Measurements from ENCODE around the gene NEK6.

NEK6 gene

DNA sequence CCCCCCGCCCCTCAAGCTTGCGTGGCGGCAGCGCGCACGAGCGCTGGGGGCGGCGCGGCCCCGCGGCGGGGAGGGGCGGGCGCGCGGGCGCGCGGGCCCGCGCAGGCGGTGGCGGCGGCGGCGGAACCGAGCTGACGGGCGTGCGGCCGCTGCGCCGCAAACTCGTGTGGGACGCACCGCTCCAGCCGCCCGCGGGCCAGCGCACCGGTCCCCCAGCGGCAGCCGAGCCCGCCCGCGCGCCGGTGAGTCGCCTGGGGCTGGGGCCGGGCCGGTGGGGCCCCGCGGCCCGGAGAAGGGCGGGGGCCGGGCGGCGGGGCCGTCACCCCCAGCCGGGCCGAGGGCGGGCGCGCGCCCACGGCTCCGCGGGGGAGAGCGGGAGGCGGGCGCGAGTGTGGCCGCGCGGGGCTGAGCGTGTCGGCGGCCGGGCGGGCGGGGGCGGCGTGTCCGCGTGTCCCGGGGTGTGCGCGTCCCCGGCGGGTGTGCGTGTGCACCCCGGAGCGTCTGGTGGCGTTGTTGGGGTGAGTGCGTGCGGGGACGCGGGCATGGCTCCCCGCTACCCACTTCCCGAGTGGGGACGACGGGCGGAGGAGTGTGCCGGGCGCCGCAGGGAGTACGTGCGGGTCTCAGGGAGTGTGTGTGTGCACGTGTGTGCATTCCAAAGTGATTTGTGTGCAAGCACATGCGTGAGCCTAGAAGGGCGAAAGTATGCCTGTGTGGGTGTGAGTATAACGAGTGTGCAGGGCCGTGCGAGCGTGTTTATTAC lies at the start of gene NEK6:
Gene NEK6 (plus strand): TSS at position 106 of the 763 bp plus-strand sequence. CDS start 44,016 bp downstream, outside the sequence.
- no peaks in the 10 kb centered on the region for H3K9me3 ChIP-seq (ENCODE audit: control insufficient read depth, insufficient read depth, low read length)
- H3K36me3 ChIP-seq (ENCODE audit: insufficient read depth, low read length) = no peaks in the 10 kb centered on the region; the same call in 1 of the 2 replicates
- H3K4me1 ChIP-seq (ENCODE audit: insufficient read depth, low read length) = peaks cover 34% of the 10 kb centered on the region
- H3K9ac ChIP-seq (ENCODE audit: low read depth, low read length) = peak within 1 kb of the TSS; percentile 85

DNA sequence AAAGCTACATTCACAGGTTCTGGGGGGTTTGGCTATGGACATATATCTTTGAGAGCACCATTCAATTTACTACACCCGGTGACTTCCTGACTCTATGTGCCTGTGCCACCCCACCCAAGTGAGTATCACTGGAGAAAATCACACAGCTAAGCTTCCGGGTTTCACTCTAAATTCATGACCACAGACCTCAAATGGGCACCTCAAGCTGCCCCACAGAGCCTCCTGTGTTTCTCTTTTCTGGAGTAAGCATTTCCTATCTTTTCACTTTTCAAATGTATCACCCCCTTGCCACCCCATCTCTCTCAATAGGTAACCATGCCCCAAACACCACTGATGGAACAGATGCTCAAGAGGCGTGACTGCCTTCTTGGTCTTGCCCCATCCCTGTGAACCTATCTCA lies 49.2 kb upstream of the NEK6 start:
- no peaks in the 10 kb centered on the region for H3K36me3 ChIP-seq (ENCODE audit: insufficient read depth, low read length)
- H3K9me3 ChIP-seq (ENCODE audit: control insufficient read depth, insufficient read depth, low read length) = no peaks in the 10 kb centered on the region
- H3K4me1 ChIP-seq (ENCODE audit: insufficient read depth, low read length) = peaks cover 14% of the 10 kb centered on the region
- H3K9ac ChIP-seq (ENCODE audit: low read depth, low read length) = no peak overlapping the region

DNA sequence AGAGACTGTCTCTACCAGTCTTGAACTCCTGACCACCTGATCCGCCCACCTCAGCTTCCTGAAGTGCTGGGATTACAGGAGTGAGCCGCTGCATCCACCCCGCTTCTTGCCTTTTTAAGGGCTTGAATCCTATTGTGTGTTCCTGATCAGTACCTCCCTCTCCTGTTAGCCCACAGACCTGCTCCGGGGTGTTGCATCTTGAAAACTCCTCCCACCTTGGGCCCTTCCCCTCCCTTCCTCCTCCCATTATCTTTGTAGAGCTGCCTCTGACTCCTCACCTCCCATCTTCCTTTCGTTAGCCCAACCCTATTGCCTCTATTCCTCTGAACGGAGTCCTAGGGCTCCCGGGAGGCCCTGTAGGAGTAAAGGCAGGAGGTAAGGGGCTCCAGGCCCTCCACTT lies 48.5 kb upstream of the NEK6 start:
- Histone ChIP-seq H3K4me1 (ENCODE audit: insufficient read depth, low read length) (peaks cover 14% of the 10 kb centered on the region), H3K36me3 (ENCODE audit: insufficient read depth, low read length) (no peaks in the 10 kb centered on the region), H3K9me3 (ENCODE audit: control insufficient read depth, insufficient read depth, low read length) (no peaks in the 10 kb centered on the region), H3K9ac (ENCODE audit: low read depth, low read length) (no peak overlapping the region)

DNA sequence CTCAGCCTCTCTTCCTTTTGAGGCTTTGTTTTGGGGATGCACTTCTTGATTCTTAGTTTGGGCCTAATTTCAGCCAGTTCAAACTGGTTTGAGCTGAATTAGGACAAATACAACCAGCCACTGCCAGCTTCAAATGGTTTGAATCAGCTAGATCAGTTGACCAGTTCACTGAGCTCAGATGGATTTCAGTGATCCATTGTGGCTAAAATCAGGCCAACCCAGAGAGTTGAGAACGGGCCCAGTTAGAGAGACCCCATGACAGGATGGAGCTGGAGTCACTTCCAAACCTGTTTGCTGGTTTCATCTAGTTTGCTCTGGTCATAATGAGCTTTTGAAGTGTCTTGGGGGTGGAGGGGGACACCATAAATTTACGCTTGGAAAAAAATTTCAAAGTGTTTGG lies 48.0 kb upstream of the NEK6 start:
- Histone ChIP-seq H3K9me3 (ENCODE audit: control insufficient read depth, insufficient read depth, low read length) (no peaks in the 10 kb centered on the region), H3K4me1 (ENCODE audit: insufficient read depth, low read length) (peaks cover 14% of the 10 kb centered on the region), H3K36me3 (ENCODE audit: insufficient read depth, low read length) (no peaks in the 10 kb centered on the region), H3K9ac (ENCODE audit: low read depth, low read length) (no peak overlapping the region)

DNA sequence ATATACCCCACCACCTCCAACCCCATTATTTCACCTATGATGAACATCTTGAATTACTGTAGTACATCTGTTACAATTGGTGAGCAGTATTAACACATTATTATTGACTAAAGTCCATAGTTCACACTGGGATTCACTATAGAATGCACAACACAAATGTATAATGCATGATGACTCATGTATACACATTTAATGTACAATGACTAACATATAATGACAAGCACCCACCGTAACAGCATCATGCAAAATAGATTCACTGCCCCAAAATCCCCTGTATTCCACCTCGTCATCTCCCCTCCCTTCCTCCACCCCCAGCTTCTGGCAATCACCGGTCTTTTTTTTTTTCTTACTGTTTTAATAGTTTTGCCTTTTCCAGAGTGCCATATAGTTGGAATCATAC lies 47.1 kb upstream of the NEK6 start:
- no peaks in the 10 kb centered on the region for H3K36me3 ChIP-seq (ENCODE audit: insufficient read depth, low read length)
- H3K9ac ChIP-seq (ENCODE audit: low read depth, low read length) = no peak overlapping the region
- peaks cover 14% of the 10 kb centered on the region for H3K4me1 ChIP-seq (ENCODE audit: insufficient read depth, low read length)
- H3K9me3 ChIP-seq (ENCODE audit: control insufficient read depth, insufficient read depth, low read length) = no peaks in the 10 kb centered on the region

DNA sequence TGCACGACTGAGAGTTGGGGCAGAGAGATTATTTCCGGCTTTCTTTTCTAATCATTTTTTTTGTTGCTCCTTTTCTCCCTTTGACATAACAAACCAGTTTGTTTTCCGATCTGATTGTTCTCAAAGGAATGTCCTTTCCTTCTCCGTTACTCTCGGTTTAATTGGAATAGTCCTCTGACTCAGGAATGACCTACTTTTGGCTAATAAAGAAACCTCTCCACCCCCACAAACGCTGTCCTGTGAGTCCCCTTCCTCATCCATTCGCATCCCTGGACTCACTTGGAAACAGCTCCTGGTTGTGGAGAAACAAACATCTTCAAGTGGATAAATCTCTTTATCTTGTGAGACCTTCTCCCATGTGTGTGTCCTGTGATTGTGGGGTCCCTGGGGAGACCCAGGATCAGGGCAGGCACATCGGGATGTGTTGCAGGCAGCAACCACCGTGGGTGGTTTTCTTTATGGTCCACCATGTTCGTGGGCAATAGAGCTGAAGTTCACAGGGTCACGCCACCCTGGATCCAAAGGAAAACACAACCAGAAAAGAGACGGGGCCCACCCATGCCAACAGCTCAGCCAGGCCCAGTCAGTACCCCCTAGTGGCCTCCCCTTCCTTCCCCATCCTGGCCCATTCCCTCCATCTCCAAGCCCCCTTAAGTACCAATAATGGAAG lies 45.2 kb upstream of the NEK6 start:
- Histone ChIP-seq H3K9ac (ENCODE audit: low read depth, low read length) (no peak overlapping the region; the same call in 1 of the 2 replicates), H3K9me3 (ENCODE audit: control insufficient read depth, insufficient read depth, low read length) (no peaks in the 10 kb centered on the region), H3K36me3 (ENCODE audit: insufficient read depth, low read length) (no peaks in the 10 kb centered on the region), H3K4me1 (ENCODE audit: insufficient read depth, low read length) (peaks cover 14% of the 10 kb centered on the region)

DNA sequence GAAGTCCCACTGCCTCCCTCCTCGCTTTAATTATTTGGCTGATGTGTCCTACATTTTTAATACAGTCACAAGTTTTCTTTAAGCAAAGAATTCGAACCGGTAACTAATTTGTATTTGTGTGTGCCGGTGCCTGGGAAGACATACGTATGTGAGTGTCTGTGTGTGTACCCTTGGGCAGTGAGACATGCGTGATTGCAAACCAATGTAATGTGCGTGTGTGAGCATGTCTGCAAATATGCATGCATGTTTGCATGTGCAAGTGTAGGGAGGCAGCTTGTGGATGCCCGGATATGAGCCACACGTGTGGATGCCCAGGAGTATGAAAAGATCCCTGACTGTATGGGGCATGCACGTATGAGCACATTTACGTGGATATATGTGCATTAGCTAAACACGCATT lies 44.4 kb upstream of the NEK6 start:
- peaks cover 14% of the 10 kb centered on the region for H3K4me1 ChIP-seq (ENCODE audit: insufficient read depth, low read length)
- H3K9ac ChIP-seq (ENCODE audit: low read depth, low read length) = no peak overlapping the region
- no peaks in the 10 kb centered on the region for H3K36me3 ChIP-seq (ENCODE audit: insufficient read depth, low read length)
- H3K9me3 ChIP-seq (ENCODE audit: control insufficient read depth, insufficient read depth, low read length) = no peaks in the 10 kb centered on the region

DNA sequence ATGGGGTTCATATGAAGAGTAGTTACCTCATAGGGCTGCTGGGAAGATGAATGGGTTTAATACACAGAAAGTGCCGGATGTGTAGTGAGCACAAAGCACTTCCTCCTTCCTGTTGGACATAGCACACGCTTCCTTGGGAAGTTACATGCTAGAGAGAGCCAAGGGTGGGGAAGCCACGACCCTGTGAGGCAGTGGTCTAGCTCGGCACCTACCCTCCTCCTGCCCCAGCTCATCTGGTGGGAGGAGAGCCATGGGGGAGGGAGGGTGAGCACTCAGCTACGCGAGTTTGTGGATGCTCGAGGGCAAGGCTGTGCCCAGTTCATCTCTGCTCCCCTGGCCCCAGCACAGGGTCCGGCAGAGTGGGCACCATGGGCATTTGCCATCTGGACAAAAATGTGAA lies 43.6 kb upstream of the NEK6 start:
- Histone ChIP-seq H3K4me1 (ENCODE audit: insufficient read depth, low read length) (peaks cover 10% of the 10 kb centered on the region), H3K9ac (ENCODE audit: low read depth, low read length) (no peak overlapping the region), H3K36me3 (ENCODE audit: insufficient read depth, low read length) (no peaks in the 10 kb centered on the region), H3K9me3 (ENCODE audit: control insufficient read depth, insufficient read depth, low read length) (no peaks in the 10 kb centered on the region)

DNA sequence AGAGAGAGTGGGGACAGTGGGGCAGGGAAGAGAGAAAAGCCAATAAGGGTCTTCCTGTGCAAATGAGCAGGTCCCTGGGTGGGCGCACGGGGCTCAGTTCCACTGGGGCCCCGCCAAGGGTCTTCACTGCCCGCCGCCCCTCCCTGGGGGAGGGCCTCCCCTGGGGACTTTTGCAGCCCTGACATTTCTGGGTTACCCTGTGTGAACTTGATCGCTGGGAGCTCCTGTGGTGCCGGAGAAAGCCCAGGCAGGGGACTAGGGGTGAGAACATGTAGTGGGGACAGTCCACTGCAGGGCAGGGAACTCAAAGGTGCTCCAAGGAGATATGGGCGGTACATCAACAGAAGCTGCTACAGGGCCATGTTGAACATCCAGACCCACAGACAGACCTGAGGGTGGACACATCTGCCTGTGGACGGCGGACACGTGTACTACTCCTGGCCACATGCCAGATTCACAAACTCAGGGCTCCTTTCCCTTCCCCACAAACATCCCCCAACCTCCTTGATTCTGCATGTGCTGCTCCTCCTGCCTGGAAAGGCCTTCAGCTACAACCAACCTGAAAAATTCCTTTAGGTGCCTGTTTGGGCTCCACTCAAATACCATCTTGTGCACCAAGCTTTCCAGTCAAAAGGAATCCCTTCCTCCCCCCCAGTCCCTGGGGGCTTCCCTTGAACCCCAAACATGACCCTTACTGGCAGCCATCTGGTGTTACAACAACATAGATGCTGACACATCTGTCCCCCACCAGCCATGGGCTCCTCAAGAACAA lies 43.0 kb upstream of the NEK6 start:
- Histone ChIP-seq H3K4me1 (ENCODE audit: insufficient read depth, low read length) (peaks cover 9% of the 10 kb centered on the region), H3K9me3 (ENCODE audit: control insufficient read depth, insufficient read depth, low read length) (no peaks in the 10 kb centered on the region), H3K36me3 (ENCODE audit: insufficient read depth, low read length) (no peaks in the 10 kb centered on the region), H3K9ac (ENCODE audit: low read depth, low read length) (no peak overlapping the region)

DNA sequence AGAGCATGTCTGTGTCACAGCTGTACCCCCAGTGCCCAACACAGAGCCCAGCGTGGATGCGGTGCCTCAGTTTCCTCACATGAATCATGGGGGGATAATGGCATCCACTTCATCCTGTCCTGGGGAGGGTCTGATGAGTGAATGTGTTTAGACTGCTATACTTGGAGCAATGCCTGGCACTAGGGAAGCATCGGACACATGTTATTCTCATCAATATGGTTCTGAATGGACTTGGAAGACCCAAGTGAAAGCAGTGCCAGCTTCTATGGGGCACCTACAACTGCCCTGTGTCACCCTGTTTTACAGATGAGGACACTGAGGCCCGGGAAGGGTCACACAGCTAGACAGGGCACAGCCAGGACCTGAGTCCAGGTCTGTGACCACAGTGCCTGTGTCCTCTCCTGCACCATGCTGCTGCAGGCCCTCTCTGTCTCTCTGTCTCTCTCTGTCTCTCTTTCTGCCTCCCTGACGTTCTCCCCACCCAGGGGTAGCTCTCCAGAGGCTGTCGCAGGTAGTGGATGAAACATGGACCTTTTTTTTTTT lies 42.3 kb upstream of the NEK6 start:
- Histone ChIP-seq H3K4me1 (ENCODE audit: insufficient read depth, low read length) (peaks cover 9% of the 10 kb centered on the region), H3K9ac (ENCODE audit: low read depth, low read length) (no peak overlapping the region), H3K9me3 (ENCODE audit: control insufficient read depth, insufficient read depth, low read length) (no peaks in the 10 kb centered on the region), H3K36me3 (ENCODE audit: insufficient read depth, low read length) (no peaks in the 10 kb centered on the region)

DNA sequence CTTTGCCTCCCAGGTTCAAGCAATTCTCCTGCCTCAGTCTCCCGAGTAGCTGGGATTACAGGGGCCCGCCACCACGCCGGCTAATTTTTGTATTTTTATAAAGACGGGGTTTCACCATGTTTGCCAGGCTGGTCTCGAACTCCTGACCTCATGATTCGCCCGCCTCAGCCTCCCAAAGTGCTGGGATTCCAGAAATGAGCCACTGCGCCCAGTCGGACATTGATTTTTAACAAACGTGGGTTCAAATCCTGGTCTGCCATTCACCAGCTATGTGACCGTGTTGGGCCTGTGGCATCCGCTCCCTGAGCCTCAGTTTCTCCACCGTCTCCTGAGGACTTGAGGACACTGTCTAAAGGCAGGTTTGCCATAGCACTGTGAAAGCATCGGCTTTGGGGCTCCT lies 41.8 kb upstream of the NEK6 start:
- H3K9me3 ChIP-seq (ENCODE audit: control insufficient read depth, insufficient read depth, low read length) = no peaks in the 10 kb centered on the region
- no peak overlapping the region for H3K9ac ChIP-seq (ENCODE audit: low read depth, low read length)
- H3K36me3 ChIP-seq (ENCODE audit: insufficient read depth, low read length) = no peaks in the 10 kb centered on the region
- H3K4me1 ChIP-seq (ENCODE audit: insufficient read depth, low read length) = peaks cover 9% of the 10 kb centered on the region

DNA sequence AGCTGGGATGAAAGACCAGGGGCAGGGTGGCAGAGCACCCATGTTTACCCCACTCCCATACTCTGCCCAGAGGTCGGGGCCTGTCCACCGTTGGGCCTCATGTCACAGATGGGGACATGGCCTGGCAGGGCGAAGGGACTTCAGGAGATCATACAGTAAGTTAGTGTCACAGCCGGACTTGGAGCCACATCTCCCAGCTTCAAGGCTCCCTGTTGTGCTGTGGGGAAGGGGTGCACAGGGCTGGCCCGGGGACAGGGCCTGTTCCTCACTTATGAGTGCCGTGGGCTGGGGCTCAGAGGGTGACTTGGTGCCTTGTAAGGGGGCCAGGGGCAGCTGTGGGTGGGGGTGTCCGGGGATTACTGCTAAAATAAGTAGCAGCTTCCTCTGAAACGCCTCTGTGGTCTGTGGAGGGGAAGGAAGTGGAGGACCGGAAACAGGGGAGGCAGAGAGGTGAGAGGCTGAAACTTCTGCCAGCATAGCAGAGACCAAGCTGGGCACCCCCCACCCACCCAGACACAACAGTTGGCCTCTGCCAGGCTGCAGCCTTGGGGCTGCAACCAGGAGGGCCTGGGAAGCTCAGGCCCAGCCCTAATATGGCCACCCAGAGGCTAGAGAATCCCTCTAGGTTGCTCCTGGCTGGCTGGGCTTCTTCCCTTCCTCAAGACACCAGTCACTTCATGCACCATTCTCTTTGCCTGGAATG lies 41.1 kb upstream of the NEK6 start:
- no peaks in the 10 kb centered on the region for H3K36me3 ChIP-seq (ENCODE audit: insufficient read depth, low read length)
- H3K4me1 ChIP-seq (ENCODE audit: insufficient read depth, low read length) = peaks cover 9% of the 10 kb centered on the region
- no peak overlapping the region for H3K9ac ChIP-seq (ENCODE audit: low read depth, low read length)
- H3K9me3 ChIP-seq (ENCODE audit: control insufficient read depth, insufficient read depth, low read length) = no peaks in the 10 kb centered on the region

DNA sequence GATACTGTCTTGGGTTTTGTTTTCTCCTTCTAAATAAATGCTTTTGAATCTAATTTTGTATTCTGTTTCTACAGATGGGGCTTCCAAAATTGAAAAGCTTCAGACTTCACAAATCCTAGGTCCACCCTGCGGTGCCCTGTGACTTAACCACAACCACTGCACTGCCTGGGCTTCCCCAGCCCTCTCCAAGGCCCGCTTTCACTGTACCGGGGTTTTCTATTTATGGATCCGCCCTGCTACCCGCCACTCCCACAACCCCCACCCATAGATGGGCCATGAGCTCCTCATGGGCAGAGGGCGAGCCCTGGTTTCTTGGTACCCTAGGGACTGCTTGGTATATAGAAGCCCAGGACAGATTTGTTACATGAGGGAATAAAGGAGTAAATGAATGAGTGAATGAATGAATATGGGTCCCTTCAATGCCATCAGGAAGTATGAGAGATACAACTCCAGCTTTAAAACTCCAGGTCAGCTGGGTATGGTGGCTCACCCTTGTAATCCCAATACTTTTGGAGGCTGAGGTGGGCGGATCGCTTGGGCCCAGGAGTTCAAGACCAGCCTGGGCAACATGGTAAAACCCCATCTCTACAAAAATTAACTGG lies 39.8 kb upstream of the NEK6 start:
- Histone ChIP-seq H3K9ac (ENCODE audit: low read depth, low read length) (no peak overlapping the region), H3K4me1 (ENCODE audit: insufficient read depth, low read length) (no peaks in the 10 kb centered on the region; the same call in 1 of the 2 replicates), H3K36me3 (ENCODE audit: insufficient read depth, low read length) (no peaks in the 10 kb centered on the region), H3K9me3 (ENCODE audit: control insufficient read depth, insufficient read depth, low read length) (no peaks in the 10 kb centered on the region)

Measured in ES-I3 (cell line).